OCI-LY1 (cell line): ENCODE data around the gene ARCN1.

Experiments used
- EZH2 ChIP-seq: fragments of 200-600 bp; sonication (generic), shearing (Covaris generic); IDR thresholded peaks from 2 replicates; pipeline ENCODE4 v1.8.0; 2017; ENCODE audit warnings: borderline replicate concordance, mixed run types, mild to moderate bottlenecking, antibody characterized with exemption, low read length, moderate library complexity, mixed read lengths
- TF ChIP-seq, protein P1 (sequence below): fragments of 200-600 bp; sonication (generic), shearing (Covaris generic); IDR thresholded peaks from 2 replicates; pipeline ENCODE4 v1.5.1; 2017; ENCODE audit warnings: mild to moderate bottlenecking, antibody characterized with exemption, low read length, moderate library complexity, mixed read lengths

DNA sequence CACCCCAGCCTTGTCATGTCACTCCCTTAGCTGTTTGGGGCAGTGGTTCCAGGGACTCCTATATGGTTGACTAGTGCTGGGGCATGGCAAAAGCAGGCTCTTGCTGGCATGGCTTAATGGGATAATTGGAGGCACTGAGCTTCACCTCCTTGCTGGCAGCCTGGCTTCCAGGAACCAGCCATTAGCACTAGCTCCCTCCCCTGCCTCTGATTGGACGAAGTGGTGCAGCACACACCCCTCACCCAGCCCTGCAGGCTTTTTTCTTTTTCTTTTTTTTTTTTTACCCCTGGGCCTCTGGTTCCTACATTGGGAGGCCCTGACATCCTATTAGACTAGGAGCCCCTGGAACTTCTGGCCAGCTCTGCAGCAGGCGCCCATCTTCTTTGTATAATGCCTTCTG lies 53.8 kb downstream of the ARCN1 start:
- TF ChIP-seq, protein P1, sequence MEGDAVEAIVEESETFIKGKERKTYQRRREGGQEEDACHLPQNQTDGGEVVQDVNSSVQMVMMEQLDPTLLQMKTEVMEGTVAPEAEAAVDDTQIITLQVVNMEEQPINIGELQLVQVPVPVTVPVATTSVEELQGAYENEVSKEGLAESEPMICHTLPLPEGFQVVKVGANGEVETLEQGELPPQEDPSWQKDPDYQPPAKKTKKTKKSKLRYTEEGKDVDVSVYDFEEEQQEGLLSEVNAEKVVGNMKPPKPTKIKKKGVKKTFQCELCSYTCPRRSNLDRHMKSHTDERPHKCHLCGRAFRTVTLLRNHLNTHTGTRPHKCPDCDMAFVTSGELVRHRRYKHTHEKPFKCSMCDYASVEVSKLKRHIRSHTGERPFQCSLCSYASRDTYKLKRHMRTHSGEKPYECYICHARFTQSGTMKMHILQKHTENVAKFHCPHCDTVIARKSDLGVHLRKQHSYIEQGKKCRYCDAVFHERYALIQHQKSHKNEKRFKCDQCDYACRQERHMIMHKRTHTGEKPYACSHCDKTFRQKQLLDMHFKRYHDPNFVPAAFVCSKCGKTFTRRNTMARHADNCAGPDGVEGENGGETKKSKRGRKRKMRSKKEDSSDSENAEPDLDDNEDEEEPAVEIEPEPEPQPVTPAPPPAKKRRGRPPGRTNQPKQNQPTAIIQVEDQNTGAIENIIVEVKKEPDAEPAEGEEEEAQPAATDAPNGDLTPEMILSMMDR: no peak
- no peak for TF ChIP-seq EZH2
